ENCODE data around the gene TBC1D19. TPM values are rescaled to one million over a fixed set of nuclear protein-coding genes. Genes with fewer than 3 reads are reported as not detected.
A peak's percentile ranks its signal among the peaks of the same experiment; 100 is the strongest.

Gene TBC1D19
- total and polyA plus RNA-seq, 2 of the 4 experiments (the other 2 are of a cell fraction): 9.9 to 17.6 TPM

GRCh38 chr4:26751004-26751403 lies 167.1 kb downstream of the TBC1D19 start:
- H3K4ac ChIP-seq (ENCODE audit: low read depth, low read length): no peak overlapping the region
- H3K4me3 ChIP-seq (ENCODE audit: insufficient read depth, low read depth, low read length): no peak overlapping the region
- no peak overlapping the region for H2AFZ ChIP-seq (replicated peaks; ENCODE audit: low read length, poor library complexity)
- peaks cover 4% of the 10 kb centered on the region for H3K4me1 ChIP-seq (ENCODE audit: control insufficient read depth, insufficient read depth, low read length)
- H3K27ac ChIP-seq (ENCODE audit: insufficient read depth, low read length): no peak overlapping the region
- H2BK5ac ChIP-seq (ENCODE audit: low read depth, low read length, poor library complexity, severe bottlenecking): no peak overlapping the region
- H4K5ac ChIP-seq (ENCODE audit: low read depth, low read length): no peak overlapping the region
- dilution Hi-C loops (cut with HindIII; ENCODE audit: low sequenced_read_pairs, unreplicated experiment) (no loop called here), in situ Hi-C loops (cut with MboI; ENCODE audit: low sequenced_read_pairs) (no loop called here), intact Hi-C loops (cut with micrococcal nuclease) (no loop called here)
- no peaks in the 10 kb centered on the region for H4K20me1 ChIP-seq (ENCODE audit: insufficient read depth, low read length)
- 0 out of 2 replicates have a peak overlapping the region, but pooled peaks have one; percentile 51 for H3K14ac ChIP-seq (replicated peaks; ENCODE audit: low read depth, low read length)
- ChIA-PET POLR2A (ENCODE audit: unreplicated experiment) (no interaction called here), CTCF (no interaction called here)
- H2AK9ac ChIP-seq (replicated peaks; ENCODE audit: low read depth, low read length, poor library complexity): no peak overlapping the region
- no peak for ATAC-seq (ENCODE audit: low read depth)
- H3K79me1 ChIP-seq (ENCODE audit: low read depth in 1 of 2, low read length in 2 of 2): no peaks in the 10 kb centered on the region
- H2AK5ac ChIP-seq (ENCODE audit: low read depth, low read length): peak overlapping the region; percentile 37; the same call in 1 of the 2 replicates
- H4K91ac ChIP-seq (ENCODE audit: insufficient read depth, low read depth, low read length): no peak overlapping the region
- no TSS peak for BruUV-seq (replicated peaks)
- peaks cover 6% of the 10 kb centered on the region; the same call in 1 of the 2 replicates for H3K36me3 ChIP-seq (ENCODE audit: control insufficient read depth, insufficient read depth, low read length)
- 0 out of 2 replicates have a peak overlapping the region, but pooled peaks have one; percentile 41 for H2BK20ac ChIP-seq (ENCODE audit: low read depth, low read length)
- no peak overlapping the region for H3K18ac ChIP-seq (ENCODE audit: low read depth, low read length)
- H4K8ac ChIP-seq (ENCODE audit: low read depth in 2 of 2, low read length in 2 of 2): no peak overlapping the region
- no peaks in the 10 kb centered on the region for H3K9me3 ChIP-seq (ENCODE audit: control insufficient read depth, insufficient read depth, low read length)
- H3K9me1 ChIP-seq (ENCODE audit: insufficient read depth, low read length): no peaks in the 10 kb centered on the region
- H3K23ac ChIP-seq (ENCODE audit: low read depth, low read length): no peak overlapping the region
- H3K27me3 ChIP-seq (ENCODE audit: control insufficient read depth, insufficient read depth, low read length): no peaks in the 10 kb centered on the region
- no peak overlapping the region for H2BK120ac ChIP-seq (ENCODE audit: low read depth, low read length)
- no peak for DNase-seq
- no peak overlapping the region for H2BK15ac ChIP-seq (ENCODE audit: low read depth, low read length)
- H3K56ac ChIP-seq (ENCODE audit: extremely low read depth, insufficient read depth, low read length): no peak overlapping the region
- no peak for TF ChIP-seq MAFK (IDR thresholded peaks at IDR 0.05; ENCODE audit: low read depth, low read length)
- TF ChIP-seq, protein P1, sequence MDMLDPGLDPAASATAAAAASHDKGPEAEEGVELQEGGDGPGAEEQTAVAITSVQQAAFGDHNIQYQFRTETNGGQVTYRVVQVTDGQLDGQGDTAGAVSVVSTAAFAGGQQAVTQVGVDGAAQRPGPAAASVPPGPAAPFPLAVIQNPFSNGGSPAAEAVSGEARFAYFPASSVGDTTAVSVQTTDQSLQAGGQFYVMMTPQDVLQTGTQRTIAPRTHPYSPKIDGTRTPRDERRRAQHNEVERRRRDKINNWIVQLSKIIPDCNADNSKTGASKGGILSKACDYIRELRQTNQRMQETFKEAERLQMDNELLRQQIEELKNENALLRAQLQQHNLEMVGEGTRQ (IDR thresholded peaks at IDR 0.05; ENCODE audit: low read depth, low read length): no peak
- TF ChIP-seq RAD21 (IDR thresholded peaks at IDR 0.05; ENCODE audit: low read length): no peak
- no peak for TF ChIP-seq SMC3 (IDR thresholded peaks at IDR 0.05; ENCODE audit: low read depth, low read length)
- TF ChIP-seq CTCF (conservative IDR thresholded peaks at IDR 0.05; ENCODE audit: low read depth, low read length): no peak
- TF ChIP-seq BHLHE40 (IDR thresholded peaks at IDR 0.05; ENCODE audit: low read depth, low read length): no peak
- no peak for TF ChIP-seq NFE2L2 (IDR thresholded peaks at IDR 0.05; ENCODE audit: low read depth, low read length)
- TF ChIP-seq CHD1 (IDR thresholded peaks at IDR 0.05; ENCODE audit: low read depth, low read length): no peak
- no peak for TF ChIP-seq MXI1 (IDR thresholded peaks at IDR 0.05; ENCODE audit: borderline replicate concordance, low read depth, low read length)
- H3K9ac ChIP-seq (ENCODE audit: low read depth, low read length): no peak overlapping the region
- no peak overlapping the region for H3K4me2 ChIP-seq (ENCODE audit: low read depth, low read length)

Measured in IMR-90 (cell line).